ENCODE data around the gene LHX3. TPM values are rescaled to one million over a fixed set of nuclear protein-coding genes. Genes with fewer than 3 reads are reported as not detected.

The LHX3 gene
- total and polyA plus RNA-seq, 10 of the 15 experiments (the other 5 are each of a cell fraction or from before 2014, with no cell fraction given): not detected

DNA sequence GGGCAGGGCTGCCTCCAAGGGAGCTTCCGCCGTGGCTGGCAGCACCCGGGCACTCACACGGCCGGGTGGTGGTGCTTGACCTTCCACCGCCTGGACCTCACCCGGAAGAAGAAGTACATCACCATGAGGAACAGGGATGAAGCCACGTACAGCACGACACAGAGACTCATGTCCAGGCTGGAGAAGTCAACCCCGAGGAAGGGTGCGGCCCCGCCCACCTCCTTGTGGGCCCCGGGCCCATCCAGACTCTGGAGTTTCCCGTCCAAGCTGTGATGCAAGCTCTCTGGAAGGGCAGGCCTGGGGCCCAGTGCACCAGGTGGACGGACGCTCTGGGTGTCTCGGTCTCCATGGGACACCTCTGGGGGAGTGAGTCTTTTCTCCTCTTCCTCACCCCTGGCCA lies 3.7 kb upstream of the LHX3 start:
- BruUV-seq (replicated peaks): no TSS peak
- Histone ChIP-seq H3K27me3 (replicated peaks in 1 of 2; ENCODE audit: control insufficient read depth in 2 of 2, insufficient read depth in 2 of 2, low read length in 1 of 2) (peaks cover 0 to 2% of the 10 kb centered on the region in 2 experiments; a peak in 2 of 4 replicates), H3K4me2 (ENCODE audit: control insufficient read depth, insufficient read depth) (no peak overlapping the region), H3K4me1 (ENCODE audit: control insufficient read depth, insufficient read depth, low read length) (no peaks in the 10 kb centered on the region), H4K20me1 (ENCODE audit: control insufficient read depth, insufficient read depth) (peaks cover 4% of the 10 kb centered on the region; the same call in 1 of the 2 replicates), H3K9me3 (replicated peaks; ENCODE audit: control insufficient read depth, insufficient read depth, low read length) (no peaks in the 10 kb centered on the region; the same call in 2 of the 3 replicates), H3K9ac (ENCODE audit: control insufficient read depth, insufficient read depth, low read length) (no peak overlapping the region), H3K4me3 (no peak overlapping the region), H3K36me3 (ENCODE audit: control insufficient read depth in 2 of 2, insufficient read depth in 2 of 2, low read length in 1 of 2) (peaks cover under 1 to 9% of the 10 kb centered on the region in 2 experiments; a peak in 3 of 4 replicates), H2AFZ (ENCODE audit: control insufficient read depth, low read depth, low read length) (no peak overlapping the region), H3K79me2 (ENCODE audit: control insufficient read depth, insufficient read depth, low read length) (no peaks in the 10 kb centered on the region), H3K27ac (ENCODE audit: control insufficient read depth, insufficient read depth) (no peak overlapping the region)
- intact Hi-C loops (cut with micrococcal nuclease; ENCODE audit: unreplicated experiment): no loop called here
- SMC1A ChIA-PET (ENCODE audit: uncharacterized antibody, unreplicated experiment): no interaction called here
- CTCF ChIA-PET: no interaction called here
- POLR2A ChIA-PET: no interaction called here
- RAD21 ChIA-PET (ENCODE audit: unreplicated experiment): no interaction called here
- no peak for DNase-seq (ENCODE audit: low read depth, low spot score)
- in situ Hi-C loops (cut with MboI): no loop called here
- no peak for FAIRE-seq
- ATAC-seq: no peak
- over 99% methylated on average over 17 of the region's 17 CpGs for WGBS (ENCODE audit: insufficient coverage, insufficient replicate concordance, low lambda C conversion rate, missing lambda C conversion rate)
- TF ChIP-seq, protein P1, sequence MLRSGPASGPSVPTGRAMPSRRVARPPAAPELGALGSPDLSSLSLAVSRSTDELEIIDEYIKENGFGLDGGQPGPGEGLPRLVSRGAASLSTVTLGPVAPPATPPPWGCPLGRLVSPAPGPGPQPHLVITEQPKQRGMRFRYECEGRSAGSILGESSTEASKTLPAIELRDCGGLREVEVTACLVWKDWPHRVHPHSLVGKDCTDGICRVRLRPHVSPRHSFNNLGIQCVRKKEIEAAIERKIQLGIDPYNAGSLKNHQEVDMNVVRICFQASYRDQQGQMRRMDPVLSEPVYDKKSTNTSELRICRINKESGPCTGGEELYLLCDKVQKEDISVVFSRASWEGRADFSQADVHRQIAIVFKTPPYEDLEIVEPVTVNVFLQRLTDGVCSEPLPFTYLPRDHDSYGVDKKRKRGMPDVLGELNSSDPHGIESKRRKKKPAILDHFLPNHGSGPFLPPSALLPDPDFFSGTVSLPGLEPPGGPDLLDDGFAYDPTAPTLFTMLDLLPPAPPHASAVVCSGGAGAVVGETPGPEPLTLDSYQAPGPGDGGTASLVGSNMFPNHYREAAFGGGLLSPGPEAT (IDR thresholded peaks at IDR 0.05; ENCODE audit: low read depth): no peak
- TF ChIP-seq, protein P2, sequence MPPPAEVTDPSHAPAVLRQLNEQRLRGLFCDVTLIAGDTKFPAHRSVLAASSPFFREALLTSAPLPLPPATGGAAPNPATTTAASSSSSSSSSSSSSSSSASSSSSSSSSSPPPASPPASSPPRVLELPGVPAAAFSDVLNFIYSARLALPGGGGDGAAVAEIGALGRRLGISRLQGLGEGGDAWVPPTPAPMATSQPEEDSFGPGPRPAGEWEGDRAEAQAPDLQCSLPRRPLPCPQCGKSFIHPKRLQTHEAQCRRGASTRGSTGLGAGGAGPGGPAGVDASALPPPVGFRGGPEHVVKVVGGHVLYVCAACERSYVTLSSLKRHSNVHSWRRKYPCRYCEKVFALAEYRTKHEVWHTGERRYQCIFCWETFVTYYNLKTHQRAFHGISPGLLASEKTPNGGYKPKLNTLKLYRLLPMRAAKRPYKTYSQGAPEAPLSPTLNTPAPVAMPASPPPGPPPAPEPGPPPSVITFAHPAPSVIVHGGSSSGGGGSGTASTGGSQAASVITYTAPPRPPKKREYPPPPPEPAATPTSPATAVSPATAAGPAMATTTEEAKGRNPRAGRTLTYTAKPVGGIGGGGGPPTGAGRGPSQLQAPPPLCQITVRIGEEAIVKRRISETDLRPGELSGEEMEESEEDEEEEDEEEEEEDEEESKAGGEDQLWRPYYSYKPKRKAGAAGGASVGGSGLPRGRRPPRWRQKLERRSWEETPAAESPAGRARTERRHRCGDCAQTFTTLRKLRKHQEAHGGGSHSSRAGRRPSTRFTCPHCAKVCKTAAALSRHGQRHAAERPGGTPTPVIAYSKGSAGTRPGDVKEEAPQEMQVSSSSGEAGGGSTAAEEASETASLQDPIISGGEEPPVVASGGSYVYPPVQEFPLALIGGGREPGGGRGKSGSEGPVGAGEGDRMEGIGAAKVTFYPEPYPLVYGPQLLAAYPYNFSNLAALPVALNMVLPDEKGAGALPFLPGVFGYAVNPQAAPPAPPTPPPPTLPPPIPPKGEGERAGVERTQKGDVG (CRISPR knock-in tag; IDR thresholded peaks at IDR 0.05): no peak
- TF ChIP-seq JUNB (IDR thresholded peaks at IDR 0.05): no peak
- no peak for TF ChIP-seq HDAC6 (IDR thresholded peaks at IDR 0.05; ENCODE audit: unreplicated experiment)
- no peak for TF ChIP-seq SREBF2 (IDR thresholded peaks at IDR 0.05; ENCODE audit: low read length)
- no peak for TF ChIP-seq PML (IDR thresholded peaks at IDR 0.05; ENCODE audit: low read length)
- no peak for TF ChIP-seq TCF7 (IDR thresholded peaks at IDR 0.05; ENCODE audit: borderline replicate concordance)
- no peak for TF ChIP-seq MYC (IDR thresholded peaks at IDR 0.05; ENCODE audit: insufficient read depth, insufficient read length, insufficient replicate concordance, low read length, severe bottlenecking)
- TF ChIP-seq ASH2L (IDR thresholded peaks at IDR 0.05; ENCODE audit: borderline replicate concordance, low read depth): no peak
- no peak for TF ChIP-seq SMC3 (IDR thresholded peaks at IDR 0.05; ENCODE audit: borderline replicate concordance, low read length)
- TF ChIP-seq, protein P3, sequence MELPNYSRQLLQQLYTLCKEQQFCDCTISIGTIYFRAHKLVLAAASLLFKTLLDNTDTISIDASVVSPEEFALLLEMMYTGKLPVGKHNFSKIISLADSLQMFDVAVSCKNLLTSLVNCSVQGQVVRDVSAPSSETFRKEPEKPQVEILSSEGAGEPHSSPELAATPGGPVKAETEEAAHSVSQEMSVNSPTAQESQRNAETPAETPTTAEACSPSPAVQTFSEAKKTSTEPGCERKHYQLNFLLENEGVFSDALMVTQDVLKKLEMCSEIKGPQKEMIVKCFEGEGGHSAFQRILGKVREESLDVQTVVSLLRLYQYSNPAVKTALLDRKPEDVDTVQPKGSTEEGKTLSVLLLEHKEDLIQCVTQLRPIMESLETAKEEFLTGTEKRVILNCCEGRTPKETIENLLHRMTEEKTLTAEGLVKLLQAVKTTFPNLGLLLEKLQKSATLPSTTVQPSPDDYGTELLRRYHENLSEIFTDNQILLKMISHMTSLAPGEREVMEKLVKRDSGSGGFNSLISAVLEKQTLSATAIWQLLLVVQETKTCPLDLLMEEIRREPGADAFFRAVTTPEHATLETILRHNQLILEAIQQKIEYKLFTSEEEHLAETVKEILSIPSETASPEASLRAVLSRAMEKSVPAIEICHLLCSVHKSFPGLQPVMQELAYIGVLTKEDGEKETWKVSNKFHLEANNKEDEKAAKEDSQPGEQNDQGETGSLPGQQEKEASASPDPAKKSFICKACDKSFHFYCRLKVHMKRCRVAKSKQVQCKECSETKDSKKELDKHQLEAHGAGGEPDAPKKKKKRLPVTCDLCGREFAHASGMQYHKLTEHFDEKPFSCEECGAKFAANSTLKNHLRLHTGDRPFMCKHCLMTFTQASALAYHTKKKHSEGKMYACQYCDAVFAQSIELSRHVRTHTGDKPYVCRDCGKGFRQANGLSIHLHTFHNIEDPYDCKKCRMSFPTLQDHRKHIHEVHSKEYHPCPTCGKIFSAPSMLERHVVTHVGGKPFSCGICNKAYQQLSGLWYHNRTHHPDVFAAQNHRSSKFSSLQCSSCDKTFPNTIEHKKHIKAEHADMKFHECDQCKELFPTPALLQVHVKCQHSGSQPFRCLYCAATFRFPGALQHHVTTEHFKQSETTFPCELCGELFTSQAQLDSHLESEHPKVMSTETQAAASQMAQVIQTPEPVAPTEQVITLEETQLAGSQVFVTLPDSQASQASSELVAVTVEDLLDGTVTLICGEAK (IDR thresholded peaks at IDR 0.05; ENCODE audit: borderline replicate concordance): no peak
- TF ChIP-seq, protein P4, sequence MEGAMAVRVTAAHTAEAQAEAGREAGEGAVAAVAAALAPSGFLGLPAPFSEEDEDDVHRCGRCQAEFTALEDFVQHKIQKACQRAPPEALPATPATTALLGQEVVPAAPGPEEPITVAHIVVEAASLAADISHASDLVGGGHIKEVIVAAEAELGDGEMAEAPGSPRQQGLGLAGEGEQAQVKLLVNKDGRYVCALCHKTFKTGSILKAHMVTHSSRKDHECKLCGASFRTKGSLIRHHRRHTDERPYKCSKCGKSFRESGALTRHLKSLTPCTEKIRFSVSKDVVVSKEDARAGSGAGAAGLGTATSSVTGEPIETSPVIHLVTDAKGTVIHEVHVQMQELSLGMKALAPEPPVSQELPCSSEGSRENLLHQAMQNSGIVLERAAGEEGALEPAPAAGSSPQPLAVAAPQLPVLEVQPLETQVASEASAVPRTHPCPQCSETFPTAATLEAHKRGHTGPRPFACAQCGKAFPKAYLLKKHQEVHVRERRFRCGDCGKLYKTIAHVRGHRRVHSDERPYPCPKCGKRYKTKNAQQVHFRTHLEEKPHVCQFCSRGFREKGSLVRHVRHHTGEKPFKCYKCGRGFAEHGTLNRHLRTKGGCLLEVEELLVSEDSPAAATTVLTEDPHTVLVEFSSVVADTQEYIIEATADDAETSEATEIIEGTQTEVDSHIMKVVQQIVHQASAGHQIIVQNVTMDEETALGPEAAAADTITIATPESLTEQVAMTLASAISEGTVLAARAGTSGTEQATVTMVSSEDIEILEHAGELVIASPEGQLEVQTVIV (IDR thresholded peaks at IDR 0.05; ENCODE audit: borderline replicate concordance, partially characterized antibody): no peak

Measured in GM12878 (cell line).